ENCODE results near the gene MAP3K13.

MAP3K13 gene

DNA sequence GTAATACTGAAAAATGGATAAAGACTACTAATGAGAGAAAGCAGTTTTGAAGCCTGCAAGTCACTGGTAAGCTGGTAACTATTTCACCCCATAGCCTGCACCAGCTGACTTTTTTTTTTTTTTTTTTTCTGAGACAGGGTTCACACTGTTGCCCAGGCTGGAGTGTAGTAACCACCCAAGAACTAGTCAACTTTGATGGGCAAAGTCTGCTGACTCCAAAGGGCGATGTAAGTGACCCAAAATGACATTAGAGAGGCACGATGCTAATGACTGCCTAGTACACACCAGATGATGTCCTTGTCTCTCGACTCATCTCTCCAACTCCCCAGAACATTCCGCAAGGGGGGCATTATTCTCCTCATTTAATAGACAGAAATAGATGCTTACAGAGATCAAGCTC, 148.8 kb downstream of the MAP3K13 start:
- H3K4me3 ChIP-seq (replicated peaks in 1 of 2; ENCODE audit: low read depth in 2 of 2, low read length in 2 of 2) = no peak overlapping the region
- no peak for DNase-seq (ENCODE audit: low read depth in 2 of 2)
- TF ChIP-seq, protein P1, sequence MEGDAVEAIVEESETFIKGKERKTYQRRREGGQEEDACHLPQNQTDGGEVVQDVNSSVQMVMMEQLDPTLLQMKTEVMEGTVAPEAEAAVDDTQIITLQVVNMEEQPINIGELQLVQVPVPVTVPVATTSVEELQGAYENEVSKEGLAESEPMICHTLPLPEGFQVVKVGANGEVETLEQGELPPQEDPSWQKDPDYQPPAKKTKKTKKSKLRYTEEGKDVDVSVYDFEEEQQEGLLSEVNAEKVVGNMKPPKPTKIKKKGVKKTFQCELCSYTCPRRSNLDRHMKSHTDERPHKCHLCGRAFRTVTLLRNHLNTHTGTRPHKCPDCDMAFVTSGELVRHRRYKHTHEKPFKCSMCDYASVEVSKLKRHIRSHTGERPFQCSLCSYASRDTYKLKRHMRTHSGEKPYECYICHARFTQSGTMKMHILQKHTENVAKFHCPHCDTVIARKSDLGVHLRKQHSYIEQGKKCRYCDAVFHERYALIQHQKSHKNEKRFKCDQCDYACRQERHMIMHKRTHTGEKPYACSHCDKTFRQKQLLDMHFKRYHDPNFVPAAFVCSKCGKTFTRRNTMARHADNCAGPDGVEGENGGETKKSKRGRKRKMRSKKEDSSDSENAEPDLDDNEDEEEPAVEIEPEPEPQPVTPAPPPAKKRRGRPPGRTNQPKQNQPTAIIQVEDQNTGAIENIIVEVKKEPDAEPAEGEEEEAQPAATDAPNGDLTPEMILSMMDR (IDR thresholded peaks at IDR 0.05; ENCODE audit: low read depth, low read length) = no peak

DNA sequence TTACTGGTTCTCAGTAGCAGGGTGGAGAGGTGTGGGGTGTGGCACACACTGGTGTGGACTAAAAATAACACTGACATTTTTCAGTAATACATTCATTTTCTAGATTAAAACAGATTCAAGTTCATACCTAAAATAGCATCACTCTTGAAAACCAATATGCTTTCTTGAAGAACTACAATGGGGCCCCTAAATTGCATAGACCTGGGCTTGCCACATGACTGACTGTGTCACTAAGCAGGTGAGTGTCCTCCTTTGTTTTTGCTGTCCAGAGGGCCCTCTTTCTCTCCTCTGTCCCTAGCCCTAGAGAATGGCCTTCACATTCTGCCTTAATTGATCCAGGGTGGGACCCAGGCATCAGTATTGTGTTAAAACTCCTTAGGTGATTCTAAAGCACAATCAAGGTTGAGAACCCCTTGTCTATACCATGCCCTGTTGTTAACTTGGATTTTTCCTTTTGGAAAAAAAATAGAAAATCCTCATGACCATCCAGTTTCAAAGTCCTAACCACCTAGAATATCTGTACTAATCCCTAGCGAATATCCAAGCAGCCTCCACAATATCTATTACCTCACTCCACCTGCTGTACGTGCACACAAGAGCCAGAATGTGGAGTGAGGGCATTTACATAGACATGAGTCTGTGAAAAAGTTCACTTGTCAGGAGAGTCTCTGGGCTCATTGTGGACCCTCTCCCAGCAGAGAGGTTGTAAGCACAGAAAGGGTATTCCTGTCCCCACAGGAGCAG, 154.6 kb downstream of the MAP3K13 start:
- DNase-seq (ENCODE audit: low read depth in 2 of 2) = no peak
- H3K4me3 ChIP-seq (replicated peaks in 1 of 2; ENCODE audit: low read depth in 2 of 2, low read length in 2 of 2) = no peak overlapping the region
- TF ChIP-seq, protein P1 (IDR thresholded peaks at IDR 0.05; ENCODE audit: low read depth, low read length) = no peak

DNA sequence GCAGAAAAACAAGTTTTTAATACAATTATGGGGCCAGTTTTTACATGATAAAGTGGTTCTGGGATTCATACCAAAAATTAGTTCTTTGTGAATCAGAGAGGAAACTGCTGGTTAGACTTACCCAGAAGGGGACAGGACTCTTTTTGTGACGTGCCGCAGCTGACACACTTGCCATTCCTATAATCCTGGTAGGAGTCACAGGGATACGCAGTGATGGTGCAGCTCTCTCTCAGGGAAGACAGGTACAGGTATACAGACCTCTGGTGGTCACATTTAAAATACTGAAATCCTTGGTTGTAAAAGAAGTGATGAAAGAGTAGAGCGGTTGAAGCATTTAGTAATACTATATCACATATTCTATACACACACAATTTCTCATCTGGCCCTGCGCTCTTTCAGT, 156.1 kb downstream of the MAP3K13 start:
- no peak for DNase-seq (ENCODE audit: low read depth in 2 of 2)
- TF ChIP-seq, protein P1 (IDR thresholded peaks at IDR 0.05; ENCODE audit: low read depth, low read length) = no peak
- H3K4me3 ChIP-seq (replicated peaks in 1 of 2; ENCODE audit: low read depth in 2 of 2, low read length in 2 of 2) = no peak overlapping the region

DNA sequence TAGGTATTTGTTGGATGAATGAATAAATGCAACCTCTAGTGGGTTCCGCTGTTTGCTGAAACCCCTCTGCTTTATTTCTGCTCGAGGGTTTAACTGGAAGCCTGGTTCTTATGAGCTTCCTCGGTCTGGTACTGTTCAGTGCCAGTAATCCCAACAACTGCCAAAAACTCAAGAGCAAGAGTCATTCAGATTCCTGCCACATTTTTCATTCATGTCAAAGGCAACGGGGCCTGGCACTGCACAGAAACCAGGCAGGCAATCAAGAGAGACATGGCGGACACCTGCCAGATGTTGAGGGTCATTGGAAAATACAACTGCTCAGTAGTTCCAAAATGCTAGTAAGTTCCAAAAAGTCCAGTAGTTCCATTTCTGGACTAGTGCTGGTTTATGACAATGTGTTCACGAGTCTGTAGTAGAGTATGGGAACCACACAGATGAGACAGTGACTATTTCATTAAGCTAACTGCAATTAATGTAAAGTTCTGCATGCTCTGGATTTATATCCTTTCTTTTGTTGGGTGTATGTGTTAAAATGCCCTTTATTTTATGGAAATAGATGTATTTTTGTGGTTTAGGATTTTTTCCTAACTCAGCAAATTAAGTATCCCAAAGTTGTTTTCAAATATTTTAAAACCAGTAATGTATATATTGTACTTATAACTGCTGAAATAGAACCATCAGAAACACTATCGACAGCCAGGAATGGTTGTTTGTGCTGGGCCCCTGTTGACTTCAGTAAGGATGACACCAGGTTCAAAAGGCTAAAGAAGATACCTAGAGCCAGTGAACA, 158.6 kb downstream of the MAP3K13 start:
- no peak for DNase-seq (ENCODE audit: low read depth in 2 of 2)
- no peak overlapping the region for H3K4me3 ChIP-seq (replicated peaks in 1 of 2; ENCODE audit: low read depth in 2 of 2, low read length in 2 of 2)
- TF ChIP-seq, protein P1 (IDR thresholded peaks at IDR 0.05; ENCODE audit: low read depth, low read length) = no peak

DNA sequence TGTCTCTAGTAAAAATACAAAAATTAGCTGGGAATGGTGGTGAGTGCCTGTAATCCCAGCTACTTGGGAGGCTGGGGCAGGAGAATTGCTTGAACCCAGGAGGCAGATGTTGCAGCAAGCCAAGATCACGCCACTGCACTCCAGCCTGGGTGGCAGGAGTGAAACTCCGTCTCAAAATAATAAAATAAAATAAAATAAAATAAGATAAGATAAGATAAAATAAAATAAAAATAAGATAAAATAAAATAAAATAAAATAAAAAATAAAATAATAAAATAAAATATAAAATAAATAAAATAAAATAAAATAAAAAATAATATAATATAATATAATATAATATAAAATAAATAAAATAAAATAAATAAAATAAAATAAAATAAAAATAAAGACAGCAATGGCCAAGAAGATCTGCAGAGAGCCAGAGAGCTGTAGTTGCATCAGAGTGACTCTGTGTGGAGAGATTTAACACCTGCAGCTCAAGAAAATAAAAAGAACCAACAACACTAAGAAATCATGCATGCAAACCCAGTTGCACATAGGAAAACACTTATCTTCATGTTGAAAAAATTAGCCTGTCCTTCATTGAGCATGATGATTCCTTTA, 163.5 kb downstream of the MAP3K13 start:
- DNase-seq (ENCODE audit: low read depth in 2 of 2) = no peak
- no peak overlapping the region for H3K4me3 ChIP-seq (replicated peaks in 1 of 2; ENCODE audit: low read depth in 2 of 2, low read length in 2 of 2)
- TF ChIP-seq, protein P1 (IDR thresholded peaks at IDR 0.05; ENCODE audit: low read depth, low read length) = no peak

- TF ChIP-seq, protein P1 (IDR thresholded peaks at IDR 0.05; ENCODE audit: low read depth, low read length) = no peak
- H3K4me3 ChIP-seq (replicated peaks in 1 of 2; ENCODE audit: low read depth in 2 of 2, low read length in 2 of 2) = no peak overlapping the region
- DNase-seq (ENCODE audit: low read depth in 2 of 2) = no peak
These were observed 164.4 kb downstream of the MAP3K13 start for GRCh38 chr3:185527364-185527763.
